ENCODE results near the gene TMEM170A. TPM values are rescaled to one million over a fixed set of nuclear protein-coding genes. Genes with fewer than 3 reads are reported as not detected.
A peak's percentile ranks its signal among the peaks of the same experiment; 100 is the strongest.

The TMEM170A gene
- total and polyA plus RNA-seq, 5 experiments from 2014 or later = 32.8 to 53.2 (median 42.3) TPM

GRCh38 chr16:75406943-75407342, 57.5 kb downstream of the TMEM170A start:
- Mint-ChIP-seq H3K4me3 (no peak overlapping the region), H3K4me1 (peaks cover 0 to 1% (median under 1%) of the 10 kb centered on the region in 4 donors), H3K27me3 (no peaks in the 10 kb centered on the region), H3K27ac (peak overlapping the region in 2 of 10 donors; percentile 51 to 64), H3K36me3 (peaks cover 0 to 63% (median 13%) of the 10 kb centered on the region in 3 donors), H3K9me3 (no peaks in the 10 kb centered on the region)
- POLR2A ChIA-PET = interaction anchor here (0.5 to 0.6 kb wide), 2 partner anchors 18 to 79 kb away, joined by 3 to 7 read pairs; no protein-coding TSS in a partner anchor
- ATAC-seq (no peak), DNase-seq (no peak)

DNA sequence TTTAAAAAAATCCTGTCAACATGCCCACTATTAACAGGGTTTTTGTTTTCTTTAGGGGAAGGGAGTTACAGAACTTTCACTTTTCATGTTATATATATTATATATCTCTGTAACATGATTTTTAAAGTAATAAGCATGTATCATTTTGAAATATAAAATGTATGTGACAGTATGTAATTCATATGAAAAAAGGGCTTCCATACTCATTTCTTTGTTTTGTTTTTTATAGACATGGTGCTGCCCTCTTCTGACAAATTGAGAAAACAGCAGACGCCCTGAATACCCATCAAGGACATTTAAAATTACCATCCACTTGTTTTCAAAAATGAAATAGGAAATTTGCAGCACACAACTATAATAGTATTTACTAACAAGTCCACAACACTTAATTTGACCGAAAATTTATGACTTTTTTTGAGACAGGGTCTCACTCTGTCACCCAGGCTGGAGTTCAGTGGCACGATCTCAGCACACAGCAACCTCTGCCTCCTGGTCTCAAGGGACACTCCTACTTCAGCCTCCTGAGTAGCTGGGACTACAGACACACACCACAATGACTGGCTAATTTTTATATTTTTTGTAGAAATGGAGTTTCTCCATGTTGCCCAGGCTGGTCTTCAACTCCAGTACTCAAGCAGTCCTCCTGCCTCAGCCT, 61.5 kb downstream of the TMEM170A start:
- H3K27me3 Mint-ChIP-seq = no peaks in the 10 kb centered on the region
- DNase-seq = peak in 4 of 10 donors; percentile 3 to 36 (median 34)
- no peak overlapping the region for H3K27ac Mint-ChIP-seq
- peaks cover 0 to 38% (median 9%) of the 10 kb centered on the region in 3 donors for H3K36me3 Mint-ChIP-seq
- no peaks in the 10 kb centered on the region for H3K9me3 Mint-ChIP-seq
- H3K4me1 Mint-ChIP-seq = peaks cover 0 to 1% (median under 1%) of the 10 kb centered on the region in 4 donors
- H3K4me3 Mint-ChIP-seq = no peak overlapping the region
- POLR2A ChIA-PET = interaction anchor here (1.6 kb wide), 1 partner anchor 30 kb away, joined by 3 read pairs; the partner anchor contains the start of gene CFDP1
- no peak for ATAC-seq

GRCh38 chr16:75402159-75402820, 62.2 kb downstream of the TMEM170A start:
- Mint-ChIP-seq H3K27ac (no peak overlapping the region), H3K9me3 (no peaks in the 10 kb centered on the region), H3K4me1 (no peaks in the 10 kb centered on the region), H3K36me3 (peaks cover 0 to 32% (median 5%) of the 10 kb centered on the region in 3 donors), H3K27me3 (no peaks in the 10 kb centered on the region), H3K4me3 (no peak overlapping the region)
- DNase-seq = no peak
- no peak for ATAC-seq
- POLR2A ChIA-PET = interaction anchor here (1.6 kb wide), 1 partner anchor 31 kb away, joined by 3 read pairs; the partner anchor contains the start of gene CFDP1

GRCh38 chr16:75401691-75402090, 62.8 kb downstream of the TMEM170A start:
- Mint-ChIP-seq H3K36me3 (peaks cover 0 to 26% (median 3%) of the 10 kb centered on the region in 3 donors), H3K4me3 (no peak overlapping the region)
- POLR2A ChIA-PET = interaction anchor here (1.6 kb wide), 1 partner anchor 32 kb away, joined by 3 read pairs; the partner anchor contains the start of gene CFDP1

DNA sequence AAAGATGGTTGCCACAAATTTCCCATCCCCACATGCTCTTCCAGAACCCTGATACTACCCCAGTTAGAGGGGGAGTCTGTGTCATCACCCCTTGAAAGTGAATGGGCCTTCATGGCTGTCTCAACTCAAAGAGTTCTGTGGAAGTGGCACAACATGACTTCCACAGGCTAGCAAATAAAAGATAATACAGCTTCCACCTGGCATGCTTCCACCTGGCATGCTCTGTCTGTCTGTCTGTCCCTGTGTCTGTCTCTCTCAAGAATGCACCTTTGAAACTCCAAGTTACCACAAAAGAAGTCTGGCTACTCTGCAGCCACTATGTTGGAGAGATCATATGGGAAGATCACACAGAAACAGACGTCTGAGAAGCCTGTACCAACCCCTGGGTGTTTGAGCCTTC, 66.2 kb downstream of the TMEM170A start:
- H3K36me3 Mint-ChIP-seq = peaks cover 0 to 33% (median 10%) of the 10 kb centered on the region in 3 donors
- ATAC-seq (no peak), DNase-seq (no peak)
- no peaks in the 10 kb centered on the region for H3K4me1 Mint-ChIP-seq
- POLR2A ChIA-PET = no interaction called here
- no peak overlapping the region for H3K27ac Mint-ChIP-seq
- H3K4me3 Mint-ChIP-seq = no peak overlapping the region
- no peaks in the 10 kb centered on the region for H3K27me3 Mint-ChIP-seq
- H3K9me3 Mint-ChIP-seq = no peaks in the 10 kb centered on the region

More at GRCh38 chr16:75401691-75402090, 62.8 kb downstream of the TMEM170A start:
- Mint-ChIP-seq H3K9me3 (no peaks in the 10 kb centered on the region), H3K27ac (no peak overlapping the region), H3K4me1 (no peaks in the 10 kb centered on the region), H3K27me3 (no peaks in the 10 kb centered on the region)
- no peak for DNase-seq
- ATAC-seq = no peak

DNA sequence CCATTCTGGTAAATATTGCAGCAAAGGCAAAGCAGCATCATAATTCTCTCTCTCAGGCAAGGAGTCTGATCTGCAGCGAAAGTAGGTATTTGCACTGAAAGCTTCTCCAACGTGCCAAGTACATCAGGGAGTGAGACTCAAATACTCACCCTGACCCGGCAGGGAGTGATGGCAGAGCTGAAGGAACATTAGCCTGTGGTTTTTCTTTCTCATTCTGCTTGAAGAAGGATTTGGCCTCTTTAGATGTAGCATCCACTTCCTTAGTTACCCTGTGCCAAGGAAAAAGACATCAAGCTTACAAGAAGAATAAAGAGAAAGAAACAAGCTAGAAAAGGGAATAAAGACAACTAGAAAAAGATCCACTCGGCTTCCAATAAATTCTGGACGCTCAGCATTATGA, 69.5 kb downstream of the TMEM170A start:
- ATAC-seq = no peak
- no peak for DNase-seq
- POLR2A ChIA-PET = no interaction called here
- Mint-ChIP-seq H3K27me3 (no peaks in the 10 kb centered on the region), H3K36me3 (peaks cover 0 to 54% (median 18%) of the 10 kb centered on the region in 3 donors), H3K9me3 (no peaks in the 10 kb centered on the region), H3K4me3 (no peak overlapping the region), H3K27ac (no peak overlapping the region), H3K4me1 (no peaks in the 10 kb centered on the region)

Other genes starting within 250 kb of the TMEM170A start
- not detected for gene CTRB1, start 245.7 kb downstream of the TMEM170A start, total RNA-seq
- gene CTRB1, start 245.7 kb downstream of the TMEM170A start, polyA plus RNA-seq = not detected
- gene BCAR1, start 213.1 kb downstream of the TMEM170A start, total RNA-seq = under 1 TPM in 1 of 2 experiments, not detected in 1; 0.30 TPM
- gene BCAR1, start 213.1 kb downstream of the TMEM170A start, polyA plus RNA-seq = not detected
- gene CFDP1, start 31.2 kb downstream of the TMEM170A start, total RNA-seq = 10 to 100 TPM; 34.9 to 39.0 TPM
- gene CFDP1, start 31.2 kb downstream of the TMEM170A start, polyA plus RNA-seq = 10 to 100 TPM; 34.3 to 36.8 (median 34.5) TPM
- gene CHST6, start 30.8 kb upstream of the TMEM170A start, total RNA-seq = not detected
- not detected for gene CHST6, start 30.8 kb upstream of the TMEM170A start, polyA plus RNA-seq
- not detected for gene CHST5, start 71.4 kb upstream of the TMEM170A start, total RNA-seq
- not detected for gene CHST5, start 71.4 kb upstream of the TMEM170A start, polyA plus RNA-seq
- gene TMEM231, start 91.6 kb upstream of the TMEM170A start, total RNA-seq = 1 to 10 TPM; 2.4 to 2.9 TPM
- 1 to 10 TPM in 1 of 3 donors, under 1 TPM in 2; 0.95 to 1.4 (median 0.99) TPM for gene TMEM231, start 91.6 kb upstream of the TMEM170A start, polyA plus RNA-seq
- gene GABARAPL2, start 101.7 kb upstream of the TMEM170A start, total RNA-seq = 10 to 100 TPM; 76.5 to 84.6 TPM
- 100 to 1,000 TPM; 226 to 291 (median 250) TPM for gene GABARAPL2, start 101.7 kb upstream of the TMEM170A start, polyA plus RNA-seq
- gene ADAT1, start 158.6 kb upstream of the TMEM170A start, total RNA-seq = 10 to 100 TPM; 66.6 to 69.6 TPM
- 10 to 100 TPM; 35.0 to 41.5 (median 39.8) TPM for gene ADAT1, start 158.6 kb upstream of the TMEM170A start, polyA plus RNA-seq
- 100 to 1,000 TPM; 140 to 142 TPM for gene KARS1, start 183.0 kb upstream of the TMEM170A start, total RNA-seq
- 100 to 1,000 TPM; 194 to 214 (median 209) TPM for gene KARS1, start 183.0 kb upstream of the TMEM170A start, polyA plus RNA-seq
- gene TERF2IP, start 183.1 kb upstream of the TMEM170A start, total RNA-seq = 10 to 100 TPM; 89.8 to 92.1 TPM
- 100 to 1,000 TPM in 2 of 3 donors, 10 to 100 TPM in 1; 96.4 to 137 (median 125) TPM for gene TERF2IP, start 183.1 kb upstream of the TMEM170A start, polyA plus RNA-seq
- gene CPHXL2, start 212.3 kb upstream of the TMEM170A start, total RNA-seq = not detected
- not detected for gene CPHXL2, start 212.3 kb upstream of the TMEM170A start, polyA plus RNA-seq
- not detected for gene DUXB, start 236.8 kb upstream of the TMEM170A start, total RNA-seq
- not detected for gene DUXB, start 236.8 kb upstream of the TMEM170A start, polyA plus RNA-seq